ENCODE results near the gene NAT16.
A peak's percentile ranks its signal among the peaks of the same experiment; 100 is the strongest.
"Not testable (repeated sequence)": the region's sequence is repeated elsewhere in the genome, so short reads cannot be mapped to it uniquely, and the experiment has no call there.

The NAT16 gene

DNA sequence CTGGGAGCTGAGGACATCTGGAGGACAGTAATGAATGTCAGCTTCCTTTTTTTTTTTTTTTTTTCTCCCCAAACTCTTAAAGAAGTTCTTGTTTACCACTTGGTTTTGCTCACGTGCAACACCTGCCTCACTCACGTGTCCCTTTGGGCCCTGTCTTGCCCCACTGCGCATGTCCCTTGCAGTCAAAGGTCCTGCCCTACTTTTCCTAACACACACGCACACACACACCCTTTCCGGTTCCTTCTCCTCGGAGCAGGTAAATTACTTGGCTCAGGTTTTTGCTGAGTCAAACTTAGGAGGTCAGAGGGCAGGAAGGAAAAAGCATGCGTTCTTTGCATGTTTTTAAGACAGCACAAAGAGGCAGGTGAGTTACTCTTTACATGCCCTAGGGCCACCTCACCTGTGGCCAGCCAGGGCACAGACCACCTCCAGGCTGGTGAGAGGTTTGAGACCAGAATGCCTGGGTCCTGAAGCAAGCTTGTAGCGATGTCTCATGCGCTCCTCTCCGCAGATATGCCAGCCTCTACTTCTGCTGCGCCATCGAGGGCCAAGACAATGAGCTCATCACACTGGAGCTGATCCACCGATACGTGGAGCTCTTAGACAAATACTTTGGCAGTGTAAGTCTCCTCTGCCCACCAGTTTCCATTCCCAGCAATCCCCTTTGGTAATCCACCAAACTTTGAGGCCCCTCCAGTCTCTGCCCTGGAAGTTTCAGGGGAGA, 23.1 kb downstream of the NAT16 start:
- peak; percentile 78 for DNase-seq

DNA sequence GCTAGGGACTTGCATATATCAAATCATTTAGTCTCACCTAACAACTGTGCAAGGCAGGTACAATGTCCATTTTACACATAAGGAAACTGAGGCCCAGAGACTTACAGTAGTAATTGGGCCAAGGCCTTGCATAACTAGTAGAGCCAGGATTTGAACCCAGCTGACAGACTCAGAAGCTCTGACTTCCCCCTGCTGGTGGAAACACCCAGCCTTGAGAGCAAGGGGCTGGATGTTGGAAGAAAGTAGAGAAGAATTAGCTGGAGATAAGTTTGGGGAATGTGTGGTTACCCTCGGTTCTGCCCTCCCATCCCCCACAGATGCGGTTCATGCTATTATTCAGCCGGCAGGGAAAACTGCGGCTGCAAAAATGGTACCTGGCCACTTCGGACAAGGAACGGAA, 23.8 kb downstream of the NAT16 start:
- DNase-seq, result no peak

DNA sequence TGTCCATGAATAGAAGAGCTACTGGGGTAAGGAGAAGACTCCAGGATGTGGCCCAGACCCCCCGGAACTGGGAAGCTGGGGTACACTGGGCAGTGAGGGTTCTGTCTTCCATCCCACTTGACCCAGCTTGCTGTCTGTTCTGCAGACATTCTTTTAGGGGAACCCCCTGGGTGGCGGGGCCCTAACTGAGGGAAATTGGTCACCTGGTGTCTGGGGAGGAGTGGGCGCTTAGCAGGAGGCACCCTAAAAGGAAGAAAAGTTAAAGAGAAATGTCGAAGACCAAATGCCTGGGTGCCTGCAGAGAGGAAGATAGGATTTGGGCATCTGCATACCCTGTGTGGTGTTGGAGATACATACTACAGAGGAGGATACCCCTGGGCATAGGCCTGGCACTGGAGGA, 24.8 kb downstream of the NAT16 start:
- DNase-seq, result no peak

DNA sequence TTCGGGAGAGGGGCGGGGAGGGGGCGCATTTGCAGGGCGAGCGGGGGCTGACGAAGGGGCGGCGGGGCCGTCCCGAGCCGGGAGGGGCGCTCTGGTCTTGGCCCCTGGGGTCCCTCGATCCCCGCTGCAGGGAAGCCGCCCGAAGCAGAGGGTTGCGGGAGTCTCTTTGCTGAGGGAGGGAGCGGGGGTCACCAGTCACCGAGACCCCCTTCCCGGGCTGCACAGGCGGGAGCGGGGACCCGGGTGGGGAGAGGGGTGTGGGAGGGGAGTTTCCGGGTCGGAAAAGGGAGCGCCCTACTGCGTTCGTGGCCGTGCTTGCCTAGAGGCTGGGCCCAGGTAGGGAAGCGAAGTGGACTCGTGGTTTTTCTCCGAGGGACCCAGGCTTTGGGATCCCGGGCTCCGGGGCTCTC, 25.4 kb downstream of the NAT16 start:
- no peak for DNase-seq

DNA sequence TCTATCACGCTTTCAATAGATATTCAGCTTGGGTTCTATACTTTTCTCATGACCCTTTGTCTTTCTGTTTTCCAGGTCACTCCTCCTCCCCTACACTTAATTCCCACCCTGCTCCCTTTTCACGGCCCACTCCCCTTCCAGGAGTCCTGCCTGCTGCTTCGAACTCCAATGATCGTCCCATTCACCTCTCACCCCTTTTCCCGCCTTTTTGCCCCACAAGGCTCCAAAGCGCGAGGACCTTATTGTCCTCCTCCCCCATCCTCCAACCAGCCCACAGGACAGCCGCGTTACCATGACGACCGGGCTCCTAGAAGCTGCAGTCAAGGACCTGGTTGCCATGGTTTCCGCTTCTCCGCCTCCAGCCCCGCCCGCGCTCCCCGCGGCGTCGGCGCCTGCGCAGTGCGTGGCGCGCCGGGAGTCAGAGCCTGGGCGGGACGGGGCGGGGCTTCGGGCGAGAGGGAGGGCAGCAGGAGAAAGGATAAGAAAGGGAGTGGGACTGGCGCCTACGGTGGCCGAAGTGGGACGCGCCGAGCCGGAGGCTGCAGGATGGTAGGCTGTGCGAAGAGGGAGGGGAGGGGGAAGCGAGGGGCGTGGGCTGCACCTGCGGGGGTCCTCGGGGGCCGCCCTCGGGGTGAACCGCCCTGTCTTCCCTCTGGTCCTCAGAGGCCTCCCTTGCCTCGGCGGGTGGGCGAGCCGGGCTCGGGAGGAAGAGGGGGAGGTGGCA, 26.0 kb downstream of the NAT16 start, which contains the start of gene AP1S1:
AP1S1 (plus strand) TSS at position 508 of the 724 bp plus-strand sequence; CDS start at position 547, 39 bp downstream.
- DNase-seq, result peak; percentile 99

DNA sequence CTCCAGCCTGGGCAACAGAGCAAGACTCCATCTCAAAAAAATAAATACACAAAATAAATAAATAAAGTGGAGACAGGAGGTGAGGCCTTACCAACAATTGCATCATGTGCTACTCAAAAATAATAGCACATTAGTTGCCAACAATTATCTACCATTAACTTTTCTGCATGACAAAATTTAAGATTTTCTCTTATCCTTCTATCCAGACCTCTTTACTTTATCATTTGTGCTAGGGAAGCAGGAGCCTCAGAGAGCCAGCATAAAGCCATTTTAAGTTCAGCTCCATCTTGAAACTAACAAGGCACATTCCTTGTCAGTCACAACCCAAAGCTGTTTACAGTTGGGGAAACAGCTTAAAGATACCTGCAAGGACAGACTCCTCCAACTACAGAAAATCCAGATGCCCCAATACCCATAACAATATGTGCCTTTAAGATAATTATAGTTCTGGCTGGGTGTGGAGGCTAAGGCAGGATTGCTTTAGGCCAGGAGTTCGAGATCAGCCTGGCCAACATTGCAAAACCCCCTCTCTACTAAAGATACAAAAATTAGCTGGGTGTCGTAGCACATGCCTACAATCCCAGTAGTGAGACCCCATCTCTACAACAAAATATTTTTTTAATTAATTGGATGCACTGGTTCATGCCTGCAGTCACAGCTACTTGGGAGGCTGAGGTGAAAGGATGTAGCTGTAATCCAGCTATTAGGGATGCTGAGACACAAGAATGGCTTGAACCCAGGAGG, 28.0 kb downstream of the NAT16 start:
- no peak for DNase-seq

DNA sequence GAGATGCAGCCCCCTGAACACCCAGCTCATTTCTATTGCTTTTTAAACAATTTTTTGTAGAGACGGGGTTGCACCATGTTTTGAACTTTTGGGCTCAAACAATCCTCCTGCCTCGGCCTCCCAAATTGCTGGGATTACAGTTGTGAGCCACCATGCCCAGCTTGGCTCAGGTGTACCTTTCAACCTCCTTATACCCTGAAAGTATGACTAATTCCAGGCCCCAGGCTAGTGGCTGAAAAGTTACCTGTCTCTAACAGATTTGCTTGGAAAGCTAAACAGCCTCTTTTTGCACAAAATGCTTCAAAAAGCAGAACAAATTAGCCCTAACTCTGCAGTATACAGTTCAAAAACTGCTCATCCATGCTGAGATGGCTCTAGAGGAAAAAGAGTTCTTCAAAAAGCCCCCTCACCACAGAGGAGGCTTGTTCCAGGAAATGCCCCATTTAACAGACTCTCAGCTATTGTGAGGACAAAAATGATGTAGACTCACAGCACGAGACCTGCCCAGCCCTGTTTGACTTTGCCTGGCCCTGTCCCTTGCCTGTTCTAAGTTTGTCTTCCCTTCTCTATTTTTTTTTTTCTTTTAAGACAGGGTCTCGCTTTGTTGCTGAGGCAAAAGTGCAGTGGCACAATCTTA, 39.2 kb downstream of the NAT16 start:
- DNase-seq, result no peak

DNA sequence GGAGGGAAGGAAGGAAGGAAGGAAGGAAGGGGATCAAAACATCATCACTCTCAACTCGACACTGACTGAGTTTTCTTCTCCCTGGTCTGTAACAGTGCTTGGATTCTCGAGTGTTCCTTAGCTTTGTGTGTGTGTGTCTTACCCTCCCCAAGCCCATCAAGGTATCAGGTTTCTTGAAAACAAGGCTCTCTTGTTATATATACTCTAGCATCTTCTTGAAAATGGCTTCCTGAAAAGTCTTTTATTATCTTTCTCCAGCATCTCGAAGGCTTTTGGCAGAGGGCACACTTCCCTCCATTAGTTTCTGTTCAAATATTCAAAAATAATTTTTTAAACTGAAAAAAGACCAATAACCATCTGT, 39.8 kb downstream of the NAT16 start:
- no peak for DNase-seq

DNA sequence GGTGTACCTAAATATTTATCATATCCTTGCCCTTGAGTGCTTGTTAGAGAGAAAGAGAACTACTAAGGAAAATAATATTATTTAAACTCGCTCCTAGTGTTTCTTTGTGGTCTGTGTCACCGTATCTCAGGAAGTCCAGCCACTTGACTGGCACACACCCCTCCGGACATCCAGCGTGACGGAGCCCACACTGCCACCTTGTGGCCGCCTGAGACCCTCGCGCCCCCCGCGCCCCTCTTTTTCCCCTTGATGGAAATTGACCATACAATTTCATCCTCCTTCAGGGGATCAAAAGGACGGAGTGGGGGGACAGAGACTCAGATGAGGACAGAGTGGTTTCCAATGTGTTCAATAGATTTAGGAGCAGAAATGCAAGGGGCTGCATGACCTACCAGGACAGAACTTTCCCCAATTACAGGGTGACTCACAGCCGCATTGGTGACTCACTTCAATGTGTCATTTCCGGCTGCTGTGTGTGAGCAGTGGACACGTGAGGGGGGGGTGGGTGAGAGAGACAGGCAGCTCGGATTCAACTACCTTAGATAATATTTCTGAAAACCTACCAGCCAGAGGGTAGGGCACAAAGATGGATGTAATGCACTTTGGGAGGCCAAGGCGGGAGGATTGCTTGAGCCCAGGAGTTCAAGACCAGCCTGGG, 41.8 kb downstream of the NAT16 start:
- peak; percentile 98 for DNase-seq

DNA sequence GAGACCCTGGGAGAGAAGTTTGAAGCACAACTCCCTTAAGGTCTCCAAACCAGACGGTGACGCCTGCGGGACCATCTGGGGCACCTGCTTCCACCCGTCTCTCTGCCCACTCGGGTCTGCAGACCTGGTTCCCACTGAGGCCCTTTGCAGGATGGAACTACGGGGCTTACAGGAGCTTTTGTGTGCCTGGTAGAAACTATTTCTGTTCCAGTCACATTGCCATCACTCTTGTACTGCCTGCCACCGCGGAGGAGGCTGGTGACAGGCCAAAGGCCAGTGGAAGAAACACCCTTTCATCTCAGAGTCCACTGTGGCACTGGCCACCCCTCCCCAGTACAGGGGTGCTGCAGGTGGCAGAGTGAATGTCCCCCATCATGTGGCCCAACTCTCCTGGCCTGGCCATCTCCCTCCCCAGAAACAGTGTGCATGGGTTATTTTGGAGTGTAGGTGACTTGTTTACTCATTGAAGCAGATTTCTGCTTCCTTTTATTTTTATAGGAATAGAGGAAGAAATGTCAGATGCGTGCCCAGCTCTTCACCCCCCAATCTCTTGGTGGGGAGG, 42.4 kb downstream of the NAT16 start:
- no peak for DNase-seq

DNA sequence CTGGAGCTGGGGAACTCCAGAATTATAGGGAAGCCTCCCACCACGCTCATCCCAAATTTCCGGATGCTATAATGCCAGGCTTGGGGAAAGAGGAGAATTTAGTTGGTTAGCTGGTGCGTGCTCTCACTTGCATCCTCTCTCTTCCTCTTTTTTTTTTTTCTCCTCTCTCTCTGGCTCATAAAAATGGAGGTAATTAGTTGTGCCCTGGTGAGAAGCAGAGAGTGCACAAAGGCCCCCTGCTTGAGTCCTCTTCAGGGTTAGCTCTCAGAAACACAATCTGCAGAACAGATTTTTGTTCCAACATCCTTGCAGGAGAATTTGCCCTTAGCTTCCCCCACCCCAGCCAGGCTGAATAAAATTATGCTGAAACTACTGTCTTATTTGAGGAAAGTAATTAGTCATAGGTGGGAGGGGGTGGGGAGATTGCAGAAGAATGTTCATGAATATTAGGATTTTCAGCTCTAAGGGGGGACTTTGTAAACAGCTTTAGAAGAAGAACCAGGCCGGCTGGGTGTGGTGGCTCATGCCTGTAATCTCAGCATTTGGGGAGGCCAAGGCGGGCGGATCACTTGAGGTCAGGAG, 45.6 kb downstream of the NAT16 start:
- DNase-seq, result no peak

DNA sequence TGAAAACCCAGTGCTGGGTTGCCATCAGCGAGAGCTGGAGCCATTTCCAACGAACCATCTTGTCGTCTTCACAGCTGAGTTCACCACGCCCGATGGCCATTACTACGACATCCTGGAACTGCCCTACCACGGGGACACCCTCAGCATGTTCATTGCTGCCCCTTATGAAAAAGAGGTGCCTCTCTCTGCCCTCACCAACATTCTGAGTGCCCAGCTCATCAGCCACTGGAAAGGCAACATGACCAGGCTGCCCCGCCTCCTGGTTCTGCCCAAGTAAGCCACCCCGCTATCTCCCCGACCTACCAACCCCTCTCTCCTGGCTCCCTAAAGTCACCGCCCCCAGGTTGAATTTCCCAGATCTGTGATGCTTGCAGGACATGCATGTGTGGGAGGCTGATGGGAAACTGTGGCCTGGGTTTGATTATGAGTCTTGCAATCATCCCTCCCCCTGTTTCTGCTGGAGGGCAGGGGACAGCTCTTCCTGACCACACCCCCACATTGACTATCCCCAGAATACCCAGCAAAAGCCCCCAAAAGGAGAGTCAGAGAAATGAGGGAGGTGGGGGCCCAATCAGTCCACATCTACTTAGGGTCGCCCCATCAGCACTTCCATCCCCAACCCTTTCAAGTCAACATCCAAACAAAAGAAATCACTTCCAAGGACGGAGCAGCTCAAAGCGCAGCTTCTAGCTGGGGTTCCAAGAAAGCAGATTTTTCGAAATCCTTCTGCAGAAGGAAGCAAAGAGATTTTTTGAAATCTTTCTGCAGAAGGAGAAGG, 46.3 kb downstream of the NAT16 start:
- DNase-seq, result no peak

DNA sequence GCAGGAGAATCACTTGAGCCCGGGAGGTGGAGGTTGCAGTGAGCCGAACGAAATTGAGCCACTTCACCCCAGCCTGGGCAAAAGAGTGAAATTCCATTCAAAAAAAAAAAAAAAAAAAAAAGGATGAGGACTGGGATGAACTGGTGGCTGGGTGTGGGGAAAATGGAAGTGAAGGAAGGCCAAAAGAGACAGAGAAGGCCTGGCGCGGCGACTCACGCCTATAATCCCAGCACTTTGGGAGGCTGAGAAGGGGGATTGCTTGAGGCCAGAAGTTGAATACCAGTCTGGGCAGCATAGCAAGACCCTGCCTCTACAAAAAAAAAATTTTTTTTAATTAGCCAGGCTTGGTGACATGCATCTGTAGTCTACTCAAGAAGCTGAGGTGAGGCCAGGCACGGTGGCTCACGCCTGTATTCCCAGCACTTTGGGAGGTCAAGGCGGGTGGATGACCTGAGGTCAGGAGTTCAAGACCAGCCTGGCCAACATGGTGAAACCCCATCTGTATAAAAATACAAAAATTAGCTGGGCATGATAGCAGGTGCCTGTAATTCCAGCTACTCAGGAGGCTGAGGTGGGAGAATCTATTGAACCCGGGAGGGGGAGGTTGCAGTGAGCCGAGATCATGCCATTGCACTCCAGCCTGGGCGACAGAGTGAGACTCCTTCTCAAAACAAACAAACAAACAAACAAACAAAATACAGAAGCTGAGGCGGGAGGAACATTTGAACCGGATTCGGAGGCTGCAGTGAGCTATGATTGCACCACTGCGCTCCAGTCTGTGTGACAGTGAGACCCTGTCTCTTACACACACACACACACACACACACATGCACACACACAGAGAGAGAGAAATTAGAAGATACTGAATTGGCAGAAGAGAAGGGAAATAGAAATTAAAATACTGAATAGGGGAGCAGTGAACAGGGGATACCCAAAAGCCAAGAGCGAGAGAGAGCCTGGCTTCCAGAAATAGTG, 47.2 kb downstream of the NAT16 start:
- not testable (repeated sequence) for DNase-seq

DNA sequence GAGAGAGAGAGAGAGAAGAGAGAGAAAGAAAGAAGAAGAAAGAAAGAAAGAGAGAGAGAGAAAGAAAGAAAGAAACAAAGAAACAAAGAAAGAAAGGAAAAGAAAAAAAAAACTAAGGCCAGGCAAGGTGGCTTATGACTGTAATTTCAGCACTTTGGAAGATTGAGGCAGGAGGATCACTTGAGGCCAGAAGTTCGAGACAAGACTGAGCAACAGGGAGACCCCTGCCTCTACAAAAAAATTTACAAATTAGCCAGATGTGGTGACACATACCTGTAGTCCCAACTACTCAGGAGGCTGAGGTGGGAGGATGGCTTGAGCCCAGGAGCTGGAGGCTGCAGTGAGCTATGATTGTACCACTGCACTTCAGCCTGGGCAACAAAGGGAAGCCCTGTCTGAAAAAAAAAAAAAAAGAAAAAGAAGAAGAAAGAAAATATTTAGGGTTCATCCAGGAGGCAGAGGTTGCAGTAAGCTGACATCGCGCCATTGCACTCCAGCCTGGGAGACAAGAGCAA, 50.4 kb downstream of the NAT16 start:
- no peak for DNase-seq

DNA sequence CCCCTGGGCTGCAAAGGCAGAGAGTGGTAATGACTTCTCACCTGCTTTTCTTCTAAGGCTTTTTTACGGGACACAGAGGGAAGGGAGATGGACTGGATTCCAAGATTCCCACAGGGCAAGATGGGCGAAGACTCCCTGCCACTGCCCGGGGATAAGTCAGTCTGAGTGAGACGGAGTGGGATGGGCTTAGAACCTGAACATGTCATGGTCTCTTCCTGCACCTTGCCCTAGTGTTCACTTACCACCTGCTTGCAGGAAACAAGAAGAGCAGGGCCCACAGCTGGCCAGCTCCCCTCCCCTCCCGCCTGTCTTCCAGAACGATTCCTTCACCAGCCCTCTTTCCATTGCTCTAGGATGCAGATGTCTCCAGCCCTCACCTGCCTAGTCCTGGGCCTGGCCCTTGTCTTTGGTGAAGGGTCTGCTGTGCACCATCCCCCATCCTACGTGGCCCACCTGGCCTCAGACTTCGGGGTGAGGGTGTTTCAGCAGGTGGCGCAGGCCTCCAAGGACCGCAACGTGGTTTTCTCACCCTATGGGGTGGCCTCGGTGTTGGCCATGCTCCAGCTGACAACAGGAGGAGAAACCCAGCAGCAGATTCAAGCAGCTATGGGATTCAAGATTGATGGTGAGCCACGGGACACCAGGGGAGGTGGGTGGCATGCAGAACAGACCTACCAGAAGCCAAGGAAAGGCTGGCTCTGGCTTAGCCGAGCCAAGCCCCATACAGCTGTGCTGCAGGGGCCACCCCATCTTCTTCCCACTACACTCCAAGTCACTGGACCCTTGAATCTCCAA, 51.9 kb downstream of the NAT16 start:
- no peak for DNase-seq

DNA sequence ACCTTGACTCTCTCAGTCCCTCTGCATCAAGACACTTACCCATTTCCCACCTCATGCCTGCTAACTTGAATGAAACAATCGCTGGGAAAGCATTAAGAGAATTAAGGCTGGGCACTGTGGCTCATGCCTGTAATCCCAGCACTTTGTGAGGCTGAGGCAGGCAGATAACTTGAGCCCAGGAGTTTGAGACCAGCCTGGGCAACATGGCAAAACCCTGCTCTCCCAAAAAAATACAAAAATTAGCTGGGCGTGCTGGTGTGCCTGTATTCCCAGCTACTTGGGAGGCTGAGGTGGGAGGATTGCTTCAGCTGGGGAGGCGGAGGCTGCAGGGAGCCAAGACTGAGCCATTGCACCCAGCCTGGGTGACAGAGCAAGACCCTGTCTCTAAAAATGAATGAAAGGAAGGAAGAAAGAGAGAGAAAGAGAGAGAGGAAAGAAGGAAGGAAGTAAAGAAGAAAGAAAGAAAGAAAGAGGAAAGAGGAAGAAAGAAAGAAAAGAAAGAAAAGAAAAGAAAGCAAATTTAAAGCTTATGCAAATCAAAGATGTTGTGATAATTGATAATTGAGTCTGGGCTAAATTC, 52.5 kb downstream of the NAT16 start:
- no peak for DNase-seq

DNA sequence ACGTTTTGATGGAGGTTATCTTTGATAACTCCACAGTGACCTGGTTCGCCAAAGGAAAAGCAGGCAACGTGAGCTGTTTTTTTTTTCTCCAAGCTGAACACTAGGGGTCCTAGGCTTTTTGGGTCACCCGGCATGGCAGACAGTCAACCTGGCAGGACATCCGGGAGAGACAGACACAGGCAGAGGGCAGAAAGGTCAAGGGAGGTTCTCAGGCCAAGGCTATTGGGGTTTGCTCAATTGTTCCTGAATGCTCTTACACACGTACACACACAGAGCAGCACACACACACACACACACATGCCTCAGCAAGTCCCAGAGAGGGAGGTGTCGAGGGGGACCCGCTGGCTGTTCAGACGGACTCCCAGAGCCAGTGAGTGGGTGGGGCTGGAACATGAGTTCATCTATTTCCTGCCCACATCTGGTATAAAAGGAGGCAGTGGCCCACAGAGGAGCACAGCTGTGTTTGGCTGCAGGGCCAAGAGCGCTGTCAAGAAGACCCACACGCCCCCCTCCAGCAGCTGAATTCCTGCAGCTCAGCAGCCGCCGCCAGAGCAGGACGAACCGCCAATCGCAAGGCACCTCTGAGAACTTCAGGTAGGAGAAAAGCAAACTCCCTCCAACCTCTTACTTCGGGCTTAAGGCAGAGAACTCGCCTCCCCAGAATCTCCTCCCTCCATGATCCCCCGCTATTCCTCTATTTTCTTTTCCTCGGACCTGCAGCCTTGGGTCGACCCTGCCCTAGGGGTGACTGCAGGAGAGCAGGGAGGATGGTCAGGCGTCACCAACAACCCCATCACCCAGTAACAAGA, 53.2 kb downstream of the NAT16 start, which contains the start of gene SERPINE1:
SERPINE1 (plus strand) TSS at position 454 of the 809 bp plus-strand sequence. CDS start 1,290 bp downstream, outside the sequence.
- DNase-seq, result peak; percentile 99

Measured in islet precursor cell (in vitro differentiated cells).